ENCODE measurements around the gene SEC16A.

The SEC16A gene

DNA sequence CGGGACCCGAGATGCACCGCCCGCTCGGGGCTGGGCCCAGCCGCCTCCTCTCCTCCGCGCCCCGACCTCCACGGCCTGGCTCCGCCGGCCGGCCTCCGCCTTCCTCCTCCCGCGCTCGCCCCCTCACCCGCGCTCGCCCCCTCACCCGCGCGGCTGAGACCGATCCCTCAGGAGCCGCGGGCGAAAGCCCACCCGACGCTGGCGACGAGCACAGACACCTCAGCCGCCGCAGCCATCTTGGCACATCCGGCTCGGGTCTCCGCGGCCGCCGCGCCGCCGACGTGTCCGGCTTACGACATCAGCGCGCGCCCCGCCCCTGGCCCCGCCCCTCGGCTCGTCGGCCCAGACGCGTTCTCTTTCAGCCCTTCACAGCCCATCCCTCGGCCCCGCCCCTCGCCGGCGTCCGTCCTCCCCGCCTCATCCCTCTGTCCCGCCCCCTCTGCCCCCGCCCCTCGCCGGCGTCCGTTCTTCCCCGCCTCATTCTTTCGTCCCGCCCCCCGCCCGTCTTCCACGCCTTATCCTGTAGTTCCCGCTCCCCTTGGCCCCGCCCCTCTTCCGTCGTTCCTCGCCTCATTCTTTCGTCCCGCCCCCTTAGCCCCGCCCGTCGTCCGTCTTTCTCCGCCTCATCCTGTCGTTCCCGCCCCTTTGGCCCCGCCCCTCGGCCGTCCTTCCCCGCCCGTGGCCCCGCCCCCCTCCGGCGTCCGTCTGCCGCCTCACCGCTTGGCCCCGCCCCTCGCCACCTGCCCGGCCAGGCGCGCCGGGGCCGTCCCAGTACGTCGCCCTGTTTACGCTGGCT, at the start of gene SEC16A:
Gene SEC16A (minus strand): TSS at position 248 of the 796 bp plus-strand sequence. CDS start 5,425 bp downstream, outside the sequence.
- DNase-seq: peak; percentile 99

- no peak for DNase-seq
Observed at GRCh38 chr9:136531904-136532798, 49.3 kb upstream of the SEC16A start.

GRCh38 chr9:136531186-136531903, 48.5 kb upstream of the SEC16A start:
- DNase-seq: no peak

DNA sequence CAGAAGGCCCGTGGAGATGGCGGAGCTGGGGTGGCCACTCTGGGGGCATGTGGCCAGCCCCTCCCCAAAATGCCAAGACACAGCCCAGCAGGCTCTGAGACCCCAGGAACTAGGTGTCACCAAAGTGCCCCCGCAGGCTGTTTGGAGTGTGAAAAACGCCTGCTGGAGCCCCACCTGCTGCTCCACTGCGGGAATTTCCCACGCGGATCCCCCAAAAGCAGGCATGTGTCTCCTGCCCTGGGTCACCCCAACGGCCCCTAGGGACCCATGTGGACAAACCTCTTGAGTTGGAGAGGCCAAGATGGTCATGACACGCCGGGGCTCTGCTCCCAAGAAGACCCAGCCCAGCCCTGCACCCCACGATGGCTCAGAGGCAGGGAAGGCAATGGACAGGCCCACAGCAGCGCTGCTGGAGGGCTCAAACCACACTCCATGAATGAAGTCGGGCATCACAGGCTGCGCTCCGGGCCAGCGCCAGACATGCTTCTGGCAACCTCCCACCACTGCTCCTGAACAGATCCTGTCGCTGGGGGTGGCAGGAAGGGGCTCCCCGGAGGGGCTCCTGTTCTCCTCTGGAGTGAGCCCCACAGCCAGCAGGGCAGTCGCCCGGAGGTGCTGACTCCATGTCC, 47.7 kb upstream of the SEC16A start:
- no peak for DNase-seq

DNA sequence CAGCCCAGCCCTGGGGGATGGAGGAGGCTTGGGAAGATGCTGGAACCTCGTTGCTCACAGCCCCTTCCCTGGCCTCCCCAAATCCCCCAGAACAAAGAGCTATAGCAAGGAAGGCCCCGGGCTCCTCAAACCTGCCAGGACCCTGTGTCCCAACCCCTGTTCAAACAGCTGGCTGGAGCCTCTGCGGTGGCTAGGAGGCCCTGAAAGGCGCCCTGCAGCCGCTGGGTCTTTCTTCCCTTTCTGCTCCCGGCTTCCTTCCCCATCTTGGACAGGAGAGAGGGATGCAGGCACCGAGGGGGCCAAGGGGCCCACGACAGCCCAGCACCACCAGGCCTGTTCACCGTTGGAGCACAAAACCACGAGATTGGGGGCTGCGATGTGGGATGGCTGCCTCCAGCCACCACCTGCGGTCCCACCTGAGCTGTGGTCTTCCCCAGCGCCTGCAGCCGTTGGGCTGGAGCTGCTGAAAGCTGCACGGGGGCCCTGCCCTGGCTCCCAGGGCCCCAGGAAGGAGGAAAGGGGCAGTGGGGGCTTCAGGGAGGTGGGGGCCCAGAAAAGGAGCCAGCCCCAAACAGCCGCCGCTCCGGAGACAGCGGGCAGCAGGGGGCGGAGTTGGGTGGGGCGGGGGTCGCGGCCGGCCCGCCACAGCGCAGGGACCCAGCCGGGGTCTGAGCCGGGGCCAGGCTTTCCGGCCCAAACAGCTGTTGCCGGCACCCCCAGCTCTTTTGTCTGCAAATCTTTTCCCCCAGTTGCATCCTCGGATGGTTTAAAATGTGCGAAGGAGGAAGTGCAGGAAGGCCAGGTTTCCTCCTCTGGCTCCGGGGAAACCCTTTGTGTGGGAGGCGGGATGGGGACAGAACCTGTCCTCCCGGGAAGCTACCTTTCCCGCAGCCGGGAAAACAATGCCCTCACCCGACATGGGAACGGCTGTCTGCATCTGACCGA, 46.9 kb upstream of the SEC16A start:
- DNase-seq: no peak

GRCh38 chr9:136528716-136529341, 46.0 kb upstream of the SEC16A start:
- no peak for DNase-seq

- peak; percentile 50 for DNase-seq
Observed at GRCh38 chr9:136527721-136528710, 45.2 kb upstream of the SEC16A start.

DNA sequence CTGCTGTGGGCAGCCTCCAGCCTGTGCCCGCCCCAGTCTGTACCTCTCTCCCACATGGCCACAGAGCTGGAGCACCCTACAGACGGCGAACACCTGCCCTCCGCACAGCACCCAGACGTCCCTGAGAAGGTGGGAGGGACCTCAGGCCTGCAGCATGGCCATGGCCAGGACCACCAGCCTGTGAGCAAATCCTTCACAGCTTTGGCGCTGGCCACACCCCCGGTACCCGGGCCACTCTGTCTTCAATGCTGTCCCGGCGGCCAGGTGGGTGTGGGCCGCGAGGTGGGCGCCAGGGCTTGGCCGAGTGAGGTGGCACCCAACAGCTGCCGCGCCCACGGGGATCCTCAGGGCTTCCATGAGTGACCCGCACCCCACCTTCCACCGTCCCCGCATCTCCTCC, 44.3 kb upstream of the SEC16A start:
- DNase-seq: no peak

DNA sequence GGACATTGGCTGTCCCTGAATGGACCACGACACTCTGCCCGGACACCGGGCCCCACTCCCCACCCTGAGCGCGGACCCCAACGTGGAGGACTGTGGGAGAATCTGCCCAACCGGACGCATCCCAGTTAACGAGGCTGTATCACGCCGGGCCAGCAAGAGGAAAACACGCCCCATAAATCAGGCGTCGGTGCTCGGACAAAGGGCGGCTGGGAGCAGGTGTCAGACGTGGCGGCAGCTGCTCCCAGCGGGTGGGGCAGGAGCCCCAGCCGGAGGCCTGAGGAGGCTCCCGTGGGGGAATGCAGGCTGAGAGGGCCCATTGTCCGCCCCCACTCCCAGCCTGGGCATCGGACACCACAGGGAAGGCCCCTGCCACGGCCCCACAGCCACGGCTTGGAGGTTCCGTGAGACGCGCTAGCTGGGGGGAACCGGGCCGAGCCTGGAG, 43.8 kb upstream of the SEC16A start:
- peak; percentile 44 for DNase-seq

DNA sequence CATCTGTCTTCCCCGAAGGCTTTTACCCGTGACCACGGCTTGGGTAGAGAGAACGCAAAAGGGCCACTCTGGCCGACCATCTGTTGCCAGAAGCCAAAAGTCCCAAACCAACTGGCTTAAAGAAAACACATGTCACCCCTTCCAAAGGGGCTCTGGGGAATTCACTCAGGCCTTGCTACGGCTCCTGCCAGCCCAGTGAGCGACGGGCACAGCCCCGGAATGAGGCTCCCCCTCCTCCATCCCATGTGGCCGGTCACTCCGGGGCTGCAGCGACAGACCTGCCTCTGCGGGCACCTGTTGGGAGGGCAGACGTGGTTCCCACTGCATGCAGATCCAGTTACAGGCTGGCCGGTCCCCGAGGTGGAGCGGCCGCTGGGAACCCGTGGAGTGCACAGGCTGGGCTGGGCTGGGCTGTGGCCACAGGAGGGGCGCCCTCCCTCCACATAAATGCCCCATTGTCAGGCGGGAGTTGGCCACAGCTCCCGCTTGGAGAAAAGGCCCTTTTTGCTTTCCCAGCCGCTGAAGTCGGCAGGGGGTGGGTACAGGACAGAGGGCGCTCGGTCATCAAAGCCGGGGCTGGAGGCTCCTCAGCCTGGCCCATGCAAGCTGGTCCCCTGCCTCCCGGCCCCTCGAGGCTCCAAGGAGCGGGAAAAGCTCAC, 43.1 kb upstream of the SEC16A start:
- peak; percentile 16 for DNase-seq

DNA sequence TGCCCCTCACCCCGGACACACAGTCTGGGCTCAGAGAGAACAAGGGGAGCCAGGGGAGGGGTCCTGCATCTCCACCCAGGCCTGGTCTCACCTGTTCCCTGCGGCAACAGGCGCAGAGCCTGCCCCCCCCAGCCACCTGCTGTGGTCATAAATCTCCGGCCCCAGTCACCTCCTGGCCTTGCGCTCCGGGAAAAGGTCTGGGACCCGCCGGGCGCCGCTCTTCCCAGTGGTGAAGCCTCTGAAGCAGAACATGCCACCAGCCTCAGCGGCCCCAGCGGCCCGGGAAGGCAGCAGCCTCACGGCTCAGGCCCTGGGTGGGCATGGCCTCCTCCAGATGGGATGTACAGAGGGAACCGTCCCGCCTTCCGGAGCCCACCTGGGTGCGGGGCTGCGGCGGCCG, 42.4 kb upstream of the SEC16A start:
- DNase-seq: no peak

GRCh38 chr9:136522314-136523237, 39.7 kb upstream of the SEC16A start:
- no peak for DNase-seq

DNA sequence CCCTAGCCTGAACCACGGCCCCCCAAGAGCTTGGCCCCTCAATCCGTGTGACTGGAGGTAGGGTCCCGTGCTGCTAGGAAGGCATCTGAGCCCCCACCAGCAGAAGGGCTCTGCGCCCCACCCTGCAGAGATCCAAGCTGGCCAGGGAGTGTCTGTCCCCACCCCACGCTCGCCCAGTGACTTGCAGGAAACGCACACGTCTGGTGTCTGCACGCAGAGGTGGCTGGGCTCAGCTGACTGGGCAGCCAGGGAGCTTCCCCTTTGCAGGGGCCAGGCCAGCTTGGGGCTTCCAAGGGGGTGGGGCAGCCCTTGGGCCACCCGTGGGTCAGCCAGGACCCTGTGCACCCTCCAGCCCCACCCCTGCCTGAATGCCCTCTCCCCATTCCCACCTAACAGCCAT, 38.7 kb upstream of the SEC16A start:
- DNase-seq: no peak

DNA sequence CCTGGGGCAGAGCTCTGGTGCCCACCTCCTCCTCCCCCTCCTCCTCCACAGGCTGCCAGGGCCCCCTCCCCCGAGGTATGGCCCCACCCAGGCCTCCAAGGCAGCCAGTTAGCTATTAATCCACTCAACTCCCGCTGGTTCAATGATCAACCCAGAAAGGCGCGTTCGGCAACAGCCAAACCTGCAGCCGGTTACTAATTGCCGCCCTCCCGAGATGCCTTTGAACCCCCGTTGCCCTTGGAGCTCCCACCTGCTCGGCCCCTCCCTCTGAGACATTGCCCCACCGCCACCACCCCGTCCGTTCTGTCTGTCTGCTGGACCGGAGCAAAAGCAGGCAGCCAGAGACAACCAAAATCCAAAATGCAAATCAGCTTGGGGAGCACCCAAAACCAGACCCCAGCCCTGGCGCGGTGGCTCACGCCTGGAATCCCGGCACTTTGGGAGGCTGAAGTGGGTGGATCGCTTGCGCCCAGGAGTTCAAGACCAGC, 37.3 kb upstream of the SEC16A start:
- no peak for DNase-seq

GRCh38 chr9:136519263-136520052, 36.6 kb upstream of the SEC16A start:
- no peak for DNase-seq

GRCh38 chr9:136518623-136519022, 35.8 kb upstream of the SEC16A start:
- no peak for DNase-seq

DNA sequence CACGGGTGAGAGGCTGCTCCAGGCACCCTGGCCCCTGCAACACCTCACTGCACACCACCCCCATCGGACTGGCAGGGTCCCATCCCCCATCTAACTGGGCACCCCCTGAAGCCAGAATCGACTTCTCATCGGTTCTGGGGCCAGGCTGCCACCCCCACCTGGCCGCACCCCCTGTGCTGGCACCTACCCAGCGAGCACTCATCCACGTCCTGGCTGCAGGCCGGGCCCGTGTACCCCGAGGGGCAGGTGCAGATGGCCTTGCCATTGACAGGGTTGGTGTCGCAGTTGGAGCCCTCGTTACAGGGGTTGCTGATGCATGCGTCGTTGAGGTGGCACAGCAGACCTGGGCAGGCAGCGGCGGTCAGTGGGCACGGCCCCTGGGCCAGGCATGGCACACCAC, 35.1 kb upstream of the SEC16A start:
- DNase-seq: no peak
